SK-N-SH treated with all-trans-retinoic acid at 6 μM for 48 hours (cell line): Measurements from ENCODE around the gene CDC42.

ENCODE experiments used
- ATAC-seq: fragments of 200-7000 bp; cut with Tn5 transposase; 3 replicates; pipeline ENCODE4 v1.9.1; 2020; ENCODE audit warnings: mild to moderate bottlenecking, moderate library complexity
- ARNTL ChIP-seq: fragments of 450-650 bp; formaldehyde crosslinking; IDR thresholded peaks from 2 replicates; pipeline ENCODE4 v1.5.0; 2020; ENCODE audit warnings: low read depth, mild to moderate bottlenecking, moderate library complexity, borderline replicate concordance
- BACH2 ChIP-seq: fragments of 250-450 bp; sonication (Bioruptor Pico); IDR thresholded peaks from 2 replicates; pipeline ENCODE4 v1.9.0; 2021; ENCODE audit warnings: mild to moderate bottlenecking, borderline replicate concordance
- CSDC2 ChIP-seq: fragments of 250-450 bp; sonication (Bioruptor Pico); IDR thresholded peaks from 2 replicates; pipeline ENCODE4 v1.5.0; 2020; ENCODE audit warnings: mild to moderate bottlenecking, moderate library complexity
- ESRRG ChIP-seq: fragments of 250-450 bp; sonication (Bioruptor Pico); IDR thresholded peaks from 2 replicates; pipeline ENCODE4 v1.6.1; 2021; ENCODE audit warnings: mild to moderate bottlenecking
- GLIS3 ChIP-seq: fragments of 250-450 bp; sonication (Bioruptor Pico); IDR thresholded peaks from 2 replicates; pipeline ENCODE4 v1.5.0; 2020; ENCODE audit warnings: mild to moderate bottlenecking, moderate library complexity
- ISL1 ChIP-seq: fragments of 250-450 bp; sonication (Bioruptor Pico); IDR thresholded peaks from 2 replicates; pipeline ENCODE4 v2.1.2; 2022; ENCODE audit warnings: mild to moderate bottlenecking, moderate library complexity
- OSR1 ChIP-seq: fragments of 250-450 bp; sonication (Bioruptor Pico); IDR thresholded peaks from 2 replicates; pipeline ENCODE4 v1.8.0; 2022; ENCODE audit warnings: moderate library complexity, mild to moderate bottlenecking, inconsistent platforms
- PPARA ChIP-seq: fragments of 250-450 bp; sonication (Bioruptor Pico); IDR thresholded peaks from 2 replicates; pipeline ENCODE4 v1.5.0; 2020; ENCODE audit warnings: mild to moderate bottlenecking, borderline replicate concordance
- RARB ChIP-seq: fragments of 250-450 bp; sonication (Bioruptor Pico); IDR thresholded peaks from 2 replicates; pipeline ENCODE4 v1.8.0; 2021; ENCODE audit warnings: mild to moderate bottlenecking, moderate library complexity
- SNAI2 ChIP-seq: fragments of 250-450 bp; sonication (Bioruptor Pico); IDR thresholded peaks from 2 replicates; pipeline ENCODE4 v1.5.0; 2020; ENCODE audit warnings: mild to moderate bottlenecking, moderate library complexity
- TCF4 ChIP-seq: fragments of 250-450 bp; sonication (Bioruptor Pico); IDR thresholded peaks from 2 replicates; pipeline ENCODE4 v1.8.0; 2021; ENCODE audit warnings: mild to moderate bottlenecking, moderate library complexity, borderline replicate concordance
- TOX ChIP-seq: fragments of 250-450 bp; sonication (Bioruptor Pico); IDR thresholded peaks from 2 replicates; pipeline ENCODE4 v1.8.0; 2021; ENCODE audit warnings: mild to moderate bottlenecking, moderate library complexity, borderline replicate concordance
- ZC3H10 ChIP-seq: fragments of 250-450 bp; sonication (Bioruptor Pico); IDR thresholded peaks from 2 replicates; pipeline ENCODE4 v1.5.1; 2021; ENCODE audit warnings: mild to moderate bottlenecking, moderate library complexity
- ZFP3 ChIP-seq: fragments of 250-450 bp; sonication (Bioruptor Pico); IDR thresholded peaks from 2 replicates; pipeline ENCODE4 v1.5.0; 2020; ENCODE audit warnings: mild to moderate bottlenecking, moderate library complexity
- ZFP30 ChIP-seq: fragments of 450-650 bp; formaldehyde crosslinking; IDR thresholded peaks from 2 replicates; pipeline ENCODE4 v1.5.0; 2022; ENCODE audit warnings: mild to moderate bottlenecking, moderate library complexity
- ZNF565 ChIP-seq: fragments of 450-650 bp; formaldehyde crosslinking; conservative IDR thresholded peaks from 2 replicates; pipeline ENCODE4 v1.5.0; 2020; ENCODE audit warnings: low read depth, mild to moderate bottlenecking, moderate library complexity
- ZNF70 ChIP-seq: fragments of 450-650 bp; formaldehyde crosslinking; IDR thresholded peaks from 2 replicates; pipeline ENCODE4 v1.5.0; 2020; ENCODE audit warnings: mild to moderate bottlenecking, moderate library complexity
- ZNF8 ChIP-seq: fragments of 450-650 bp; formaldehyde crosslinking; IDR thresholded peaks from 2 replicates; pipeline ENCODE4 v1.5.0; 2020; ENCODE audit warnings: mild to moderate bottlenecking, moderate library complexity
- TF ChIP-seq, protein P1 (sequence below): fragments of 250-450 bp; sonication (Bioruptor Pico); IDR thresholded peaks from 2 replicates; pipeline ENCODE4 v1.8.0; 2021; ENCODE audit warnings: low read depth, mild to moderate bottlenecking, moderate library complexity, borderline replicate concordance
- TF ChIP-seq, protein P2 (sequence below): fragments of 250-450 bp; sonication (Bioruptor Pico); IDR thresholded peaks from 2 replicates; pipeline ENCODE4 v1.5.0; 2020; ENCODE audit warnings: mild to moderate bottlenecking, moderate library complexity
- TF ChIP-seq, protein P3 (sequence below): fragments of 250-450 bp; sonication (Bioruptor Pico); IDR thresholded peaks from 2 replicates; pipeline ENCODE4 v1.5.1; 2020; ENCODE audit warnings: low read depth, mild to moderate bottlenecking, moderate library complexity
- TF ChIP-seq, protein P4 (sequence below): fragments of 250-450 bp; sonication (Bioruptor Pico); IDR thresholded peaks from 2 replicates; pipeline ENCODE4 v1.5.1; 2021; ENCODE audit warnings: mild to moderate bottlenecking, moderate library complexity
- TF ChIP-seq, protein P5 (sequence below): fragments of 250-450 bp; sonication (Bioruptor Pico); IDR thresholded peaks from 2 replicates; pipeline ENCODE4 v1.8.0; 2020; ENCODE audit warnings: mild to moderate bottlenecking, moderate library complexity, borderline replicate concordance

Gene CDC42

DNA sequence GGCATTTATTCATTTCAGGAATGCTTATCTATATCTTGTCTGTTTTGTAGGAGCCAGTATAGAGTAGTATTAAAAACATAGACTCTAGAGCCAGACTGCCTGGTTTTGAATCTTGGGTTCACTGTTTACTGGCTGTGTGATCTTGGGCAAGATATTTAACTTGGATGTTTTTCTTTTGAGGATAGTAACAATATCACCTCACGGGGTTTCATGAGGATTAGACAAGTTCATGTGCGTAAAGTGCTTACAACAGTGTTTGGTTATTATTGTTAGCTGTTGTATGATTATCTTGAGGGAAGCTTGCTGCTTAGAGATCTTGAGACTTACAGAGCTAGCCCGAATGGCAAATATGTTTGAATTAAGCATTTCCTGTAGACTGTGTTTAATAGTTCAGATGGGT lies 50.2 kb downstream of the CDC42 start:
- no peak for ATAC-seq
- TF ChIP-seq ZNF565 (no peak), BACH2 (CRISPR knock-in tag) (no peak), TCF4 (no peak), ZNF70 (no peak), GLIS3 (CRISPR knock-in tag) (no peak), OSR1 (CRISPR knock-in tag) (no peak), ZFP3 (CRISPR knock-in tag) (no peak), ESRRG (no peak), RARB (no peak), PPARA (CRISPR knock-in tag) (no peak), ZC3H10 (CRISPR knock-in tag) (no peak), SNAI2 (no peak), TOX (CRISPR knock-in tag) (no peak), ZFP30 (CRISPR knock-in tag) (no peak)
- TF ChIP-seq, protein P1, sequence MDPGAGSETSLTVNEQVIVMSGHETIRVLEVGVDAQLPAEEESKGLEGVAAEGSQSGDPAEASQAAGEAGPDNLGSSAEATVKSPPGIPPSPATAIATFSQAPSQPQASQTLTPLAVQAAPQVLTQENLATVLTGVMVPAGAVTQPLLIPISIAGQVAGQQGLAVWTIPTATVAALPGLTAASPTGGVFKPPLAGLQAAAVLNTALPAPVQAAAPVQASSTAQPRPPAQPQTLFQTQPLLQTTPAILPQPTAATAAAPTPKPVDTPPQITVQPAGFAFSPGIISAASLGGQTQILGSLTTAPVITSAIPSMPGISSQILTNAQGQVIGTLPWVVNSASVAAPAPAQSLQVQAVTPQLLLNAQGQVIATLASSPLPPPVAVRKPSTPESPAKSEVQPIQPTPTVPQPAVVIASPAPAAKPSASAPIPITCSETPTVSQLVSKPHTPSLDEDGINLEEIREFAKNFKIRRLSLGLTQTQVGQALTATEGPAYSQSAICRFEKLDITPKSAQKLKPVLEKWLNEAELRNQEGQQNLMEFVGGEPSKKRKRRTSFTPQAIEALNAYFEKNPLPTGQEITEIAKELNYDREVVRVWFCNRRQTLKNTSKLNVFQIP (CRISPR knock-in tag), result no peak
- TF ChIP-seq, protein P2, sequence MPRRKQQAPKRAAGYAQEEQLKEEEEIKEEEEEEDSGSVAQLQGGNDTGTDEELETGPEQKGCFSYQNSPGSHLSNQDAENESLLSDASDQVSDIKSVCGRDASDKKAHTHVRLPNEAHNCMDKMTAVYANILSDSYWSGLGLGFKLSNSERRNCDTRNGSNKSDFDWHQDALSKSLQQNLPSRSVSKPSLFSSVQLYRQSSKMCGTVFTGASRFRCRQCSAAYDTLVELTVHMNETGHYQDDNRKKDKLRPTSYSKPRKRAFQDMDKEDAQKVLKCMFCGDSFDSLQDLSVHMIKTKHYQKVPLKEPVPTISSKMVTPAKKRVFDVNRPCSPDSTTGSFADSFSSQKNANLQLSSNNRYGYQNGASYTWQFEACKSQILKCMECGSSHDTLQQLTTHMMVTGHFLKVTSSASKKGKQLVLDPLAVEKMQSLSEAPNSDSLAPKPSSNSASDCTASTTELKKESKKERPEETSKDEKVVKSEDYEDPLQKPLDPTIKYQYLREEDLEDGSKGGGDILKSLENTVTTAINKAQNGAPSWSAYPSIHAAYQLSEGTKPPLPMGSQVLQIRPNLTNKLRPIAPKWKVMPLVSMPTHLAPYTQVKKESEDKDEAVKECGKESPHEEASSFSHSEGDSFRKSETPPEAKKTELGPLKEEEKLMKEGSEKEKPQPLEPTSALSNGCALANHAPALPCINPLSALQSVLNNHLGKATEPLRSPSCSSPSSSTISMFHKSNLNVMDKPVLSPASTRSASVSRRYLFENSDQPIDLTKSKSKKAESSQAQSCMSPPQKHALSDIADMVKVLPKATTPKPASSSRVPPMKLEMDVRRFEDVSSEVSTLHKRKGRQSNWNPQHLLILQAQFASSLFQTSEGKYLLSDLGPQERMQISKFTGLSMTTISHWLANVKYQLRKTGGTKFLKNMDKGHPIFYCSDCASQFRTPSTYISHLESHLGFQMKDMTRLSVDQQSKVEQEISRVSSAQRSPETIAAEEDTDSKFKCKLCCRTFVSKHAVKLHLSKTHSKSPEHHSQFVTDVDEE (CRISPR knock-in tag), result no peak
- TF ChIP-seq, protein P3, sequence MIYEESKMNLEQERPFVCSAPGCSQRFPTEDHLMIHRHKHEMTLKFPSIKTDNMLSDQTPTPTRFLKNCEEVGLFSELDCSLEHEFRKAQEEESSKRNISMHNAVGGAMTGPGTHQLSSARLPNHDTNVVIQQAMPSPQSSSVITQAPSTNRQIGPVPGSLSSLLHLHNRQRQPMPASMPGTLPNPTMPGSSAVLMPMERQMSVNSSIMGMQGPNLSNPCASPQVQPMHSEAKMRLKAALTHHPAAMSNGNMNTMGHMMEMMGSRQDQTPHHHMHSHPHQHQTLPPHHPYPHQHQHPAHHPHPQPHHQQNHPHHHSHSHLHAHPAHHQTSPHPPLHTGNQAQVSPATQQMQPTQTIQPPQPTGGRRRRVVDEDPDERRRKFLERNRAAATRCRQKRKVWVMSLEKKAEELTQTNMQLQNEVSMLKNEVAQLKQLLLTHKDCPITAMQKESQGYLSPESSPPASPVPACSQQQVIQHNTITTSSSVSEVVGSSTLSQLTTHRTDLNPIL (CRISPR knock-in tag), result no peak
- TF ChIP-seq, protein P4, sequence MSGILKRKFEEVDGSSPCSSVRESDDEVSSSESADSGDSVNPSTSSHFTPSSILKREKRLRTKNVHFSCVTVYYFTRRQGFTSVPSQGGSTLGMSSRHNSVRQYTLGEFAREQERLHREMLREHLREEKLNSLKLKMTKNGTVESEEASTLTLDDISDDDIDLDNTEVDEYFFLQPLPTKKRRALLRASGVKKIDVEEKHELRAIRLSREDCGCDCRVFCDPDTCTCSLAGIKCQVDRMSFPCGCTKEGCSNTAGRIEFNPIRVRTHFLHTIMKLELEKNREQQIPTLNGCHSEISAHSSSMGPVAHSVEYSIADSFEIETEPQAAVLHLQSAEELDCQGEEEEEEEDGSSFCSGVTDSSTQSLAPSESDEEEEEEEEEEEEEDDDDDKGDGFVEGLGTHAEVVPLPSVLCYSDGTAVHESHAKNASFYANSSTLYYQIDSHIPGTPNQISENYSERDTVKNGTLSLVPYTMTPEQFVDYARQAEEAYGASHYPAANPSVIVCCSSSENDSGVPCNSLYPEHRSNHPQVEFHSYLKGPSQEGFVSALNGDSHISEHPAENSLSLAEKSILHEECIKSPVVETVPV, result no peak
- TF ChIP-seq, protein P5, sequence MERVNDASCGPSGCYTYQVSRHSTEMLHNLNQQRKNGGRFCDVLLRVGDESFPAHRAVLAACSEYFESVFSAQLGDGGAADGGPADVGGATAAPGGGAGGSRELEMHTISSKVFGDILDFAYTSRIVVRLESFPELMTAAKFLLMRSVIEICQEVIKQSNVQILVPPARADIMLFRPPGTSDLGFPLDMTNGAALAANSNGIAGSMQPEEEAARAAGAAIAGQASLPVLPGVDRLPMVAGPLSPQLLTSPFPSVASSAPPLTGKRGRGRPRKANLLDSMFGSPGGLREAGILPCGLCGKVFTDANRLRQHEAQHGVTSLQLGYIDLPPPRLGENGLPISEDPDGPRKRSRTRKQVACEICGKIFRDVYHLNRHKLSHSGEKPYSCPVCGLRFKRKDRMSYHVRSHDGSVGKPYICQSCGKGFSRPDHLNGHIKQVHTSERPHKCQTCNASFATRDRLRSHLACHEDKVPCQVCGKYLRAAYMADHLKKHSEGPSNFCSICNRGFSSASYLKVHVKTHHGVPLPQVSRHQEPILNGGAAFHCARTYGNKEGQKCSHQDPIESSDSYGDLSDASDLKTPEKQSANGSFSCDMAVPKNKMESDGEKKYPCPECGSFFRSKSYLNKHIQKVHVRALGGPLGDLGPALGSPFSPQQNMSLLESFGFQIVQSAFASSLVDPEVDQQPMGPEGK (CRISPR knock-in tag), result no peak

DNA sequence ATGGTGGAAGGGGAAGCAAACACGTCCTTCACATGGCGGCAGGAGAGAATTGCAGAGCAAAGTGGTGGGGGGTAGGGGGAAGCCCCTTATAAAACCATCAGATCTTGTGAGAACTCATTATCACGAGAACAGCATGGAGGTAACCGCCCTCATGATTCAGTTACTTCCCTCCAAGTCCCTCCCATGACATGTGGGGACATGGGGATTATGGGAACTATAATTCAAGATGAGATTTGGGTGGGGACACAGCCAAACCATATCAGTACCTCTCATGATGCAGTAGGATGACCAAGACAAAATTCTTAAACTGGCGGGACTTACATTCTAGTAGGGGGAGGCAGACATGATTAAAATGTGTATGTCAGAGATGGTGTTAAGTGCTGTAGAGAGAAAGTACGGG lies 51.6 kb downstream of the CDC42 start:
- ATAC-seq, result no peak

More for the DNA sequence above, 51.6 kb downstream of the CDC42 start:
- TF ChIP-seq ZNF565 (no peak), ISL1 (CRISPR knock-in tag) (no peak), ZC3H10 (CRISPR knock-in tag) (no peak), BACH2 (CRISPR knock-in tag) (no peak), ZNF8 (CRISPR knock-in tag) (no peak), ZFP30 (CRISPR knock-in tag) (no peak), ARNTL (no peak), ZFP3 (CRISPR knock-in tag) (no peak), ZNF70 (no peak), CSDC2 (no peak), GLIS3 (CRISPR knock-in tag) (no peak), OSR1 (CRISPR knock-in tag) (no peak), TOX (CRISPR knock-in tag) (no peak), ESRRG (no peak), SNAI2 (no peak), TCF4 (no peak)
- TF ChIP-seq, protein P2 (CRISPR knock-in tag), result no peak
- TF ChIP-seq, protein P5 (CRISPR knock-in tag), result no peak
- TF ChIP-seq, all 23 proteins: peak for 0
